ENCODE measurements around the gene PTGS2.

The PTGS2 gene

GRCh38 chr1:186636786-186637185, 43.4 kb downstream of the PTGS2 start:
- H3K4me3 ChIP-seq (replicated peaks in 1 of 2; ENCODE audit: low read depth in 2 of 2, low read length in 2 of 2): no peak overlapping the region
- no peak for DNase-seq (ENCODE audit: low read depth in 2 of 2)
- no peak for TF ChIP-seq CTCF (IDR thresholded peaks at IDR 0.05; ENCODE audit: low read depth, low read length)

- no peak for TF ChIP-seq CTCF (IDR thresholded peaks at IDR 0.05; ENCODE audit: low read depth, low read length)
- DNase-seq (ENCODE audit: low read depth in 2 of 2): no peak
- H3K4me3 ChIP-seq (replicated peaks in 1 of 2; ENCODE audit: low read depth in 2 of 2, low read length in 2 of 2): no peak overlapping the region
Observed at GRCh38 chr1:186634511-186634910, 45.7 kb downstream of the PTGS2 start.

- H3K4me3 ChIP-seq (replicated peaks in 1 of 2; ENCODE audit: low read depth in 2 of 2, low read length in 2 of 2): no peak overlapping the region
- no peak for TF ChIP-seq CTCF (IDR thresholded peaks at IDR 0.05; ENCODE audit: low read depth, low read length)
- peak; percentile 18 to 21 for DNase-seq (ENCODE audit: low read depth in 2 of 2)
Observed at GRCh38 chr1:186633116-186633515, 47.1 kb downstream of the PTGS2 start.

- TF ChIP-seq CTCF (IDR thresholded peaks at IDR 0.05; ENCODE audit: low read depth, low read length): no peak
- H3K4me3 ChIP-seq (replicated peaks in 1 of 2; ENCODE audit: low read depth in 2 of 2, low read length in 2 of 2): no peak overlapping the region
- DNase-seq (ENCODE audit: low read depth in 2 of 2): no peak
Observed at GRCh38 chr1:186629341-186629740, 50.9 kb downstream of the PTGS2 start.

GRCh38 chr1:186628910-186629309, 51.3 kb downstream of the PTGS2 start:
- no peak overlapping the region for H3K4me3 ChIP-seq (replicated peaks in 1 of 2; ENCODE audit: low read depth in 2 of 2, low read length in 2 of 2)
- no peak for DNase-seq (ENCODE audit: low read depth in 2 of 2)
- TF ChIP-seq CTCF (IDR thresholded peaks at IDR 0.05; ENCODE audit: low read depth, low read length): no peak

- no peak for TF ChIP-seq CTCF (IDR thresholded peaks at IDR 0.05; ENCODE audit: low read depth, low read length)
- peak in 1 of 2 donors; percentile 9 for DNase-seq (ENCODE audit: low read depth in 2 of 2)
- H3K4me3 ChIP-seq (replicated peaks in 1 of 2; ENCODE audit: low read depth in 2 of 2, low read length in 2 of 2): no peak overlapping the region
Observed at GRCh38 chr1:186627019-186627418, 53.2 kb downstream of the PTGS2 start.

GRCh38 chr1:186626356-186626932, 53.8 kb downstream of the PTGS2 start:
- DNase-seq (ENCODE audit: low read depth in 2 of 2): peak; percentile 16 to 49
- no peak overlapping the region for H3K4me3 ChIP-seq (replicated peaks in 1 of 2; ENCODE audit: low read depth in 2 of 2, low read length in 2 of 2)
- TF ChIP-seq CTCF (IDR thresholded peaks at IDR 0.05; ENCODE audit: low read depth, low read length): no peak

Measured in cardiac fibroblast (primary cell).